GM23338 (cell line): ENCODE data around the gene ZFHX3. TPM values are rescaled to one million over a fixed set of nuclear protein-coding genes. Genes with fewer than 3 reads are reported as not detected.

ENCODE experiments used
- ATAC-seq: fragments of 200-7000 bp; cut with Tn5 transposase; 3 replicates; pipeline ENCODE4 v1.9.1; 2020
- DNase-seq: peaks from one replicate; pipeline ENCODE4 v3.0.0-alpha.2; 2015; ENCODE audit warnings: low spot score
- H2AFZ ChIP-seq: fragments of 200-600 bp; sonication (generic); 2 replicates; pipeline ENCODE4 v1.8.0; 2016; ENCODE audit warnings: antibody characterized with exemption, mild to moderate bottlenecking, moderate library complexity
- H3F3A ChIP-seq: fragments of 200-600 bp; sonication (generic); replicated peaks from 2 replicates; pipeline ENCODE4 v1.8.0; 2017; ENCODE audit warnings: antibody characterized with exemption, mixed run types, low read depth
- H3K27ac ChIP-seq: fragments of 200-600 bp; sonication (generic); 2 replicates; pipeline ENCODE4 v1.6.1; 2016; ENCODE audit warnings: low read depth
- H3K27me3 ChIP-seq: fragments of 200-600 bp; sonication (generic); 2 replicates; pipeline ENCODE4 v1.8.0; 2016; ENCODE audit warnings: mild to moderate bottlenecking, mixed run types, moderate library complexity; ENCODE audit not compliant: insufficient read depth
- H3K36me3 ChIP-seq: fragments of 200-600 bp; sonication (generic); 2 replicates; pipeline ENCODE4 v1.8.0; 2016; ENCODE audit warnings: mild to moderate bottlenecking; ENCODE audit not compliant: insufficient read depth
- H3K4me1 ChIP-seq: fragments of 200-600 bp; sonication (generic); 2 replicates; pipeline ENCODE4 v1.8.0; 2016; ENCODE audit warnings: mild to moderate bottlenecking, moderate library complexity; ENCODE audit not compliant: insufficient read depth
- H3K4me2 ChIP-seq: fragments of 200-600 bp; sonication (generic); 2 replicates; pipeline ENCODE4 v1.7.1; 2017; ENCODE audit warnings: mixed run types
- H3K4me3 ChIP-seq: fragments of 200-600 bp; sonication (generic); 2 replicates; pipeline ENCODE4 v1.6.1; 2016; ENCODE audit warnings: mixed run types
- H3K79me2 ChIP-seq: fragments of 200-600 bp; sonication (generic); replicated peaks from 2 replicates; pipeline ENCODE4 v1.8.0; 2017; ENCODE audit warnings: mild to moderate bottlenecking; ENCODE audit not compliant: insufficient read depth
- H3K9me2 ChIP-seq: fragments of 200-600 bp; sonication (generic); 2 replicates; pipeline ENCODE4 v1.8.0; 2017; ENCODE audit not compliant: insufficient read depth
- H4K20me1 ChIP-seq: fragments of 200-600 bp; sonication (generic); replicated peaks from 2 replicates; pipeline ENCODE4 v1.8.0; 2017; ENCODE audit warnings: mild to moderate bottlenecking; ENCODE audit not compliant: insufficient read depth
- H3K27ac Mint-ChIP-seq: 2 replicates; pipeline ENCODE4 v1.8.0; 2020; ENCODE audit warnings: inconsistent platforms, mild to moderate bottlenecking, moderate library complexity, mixed read lengths
- H3K27me3 Mint-ChIP-seq: 3 replicates; pipeline ENCODE4 v1.8.0; 2022; ENCODE audit warnings: low read depth, mild to moderate bottlenecking, moderate library complexity, mixed read lengths, inconsistent platforms; ENCODE audit not compliant: insufficient read depth, poor library complexity
- H3K36me3 Mint-ChIP-seq: 3 replicates; pipeline ENCODE4 v1.8.0; 2021; ENCODE audit warnings: low read depth, mild to moderate bottlenecking, inconsistent platforms, moderate library complexity, mixed read lengths
- H3K4me1 Mint-ChIP-seq: 3 replicates; pipeline ENCODE4 v1.8.0; 2020; ENCODE audit warnings: mild to moderate bottlenecking, inconsistent platforms, mixed read lengths
- H3K4me3 Mint-ChIP-seq: 3 replicates; pipeline ENCODE4 v1.8.0; 2021; ENCODE audit warnings: moderate library complexity, mild to moderate bottlenecking, inconsistent platforms, mixed read lengths
- H3K9me3 Mint-ChIP-seq: 3 replicates; pipeline ENCODE4 v1.8.0; 2020; ENCODE audit warnings: moderate library complexity, mild to moderate bottlenecking, inconsistent platforms, mixed read lengths
- CREB1 ChIP-seq: fragments of 250-450 bp; sonication (Bioruptor Pico); IDR thresholded peaks from 2 replicates; pipeline ENCODE4 v1.5.0; 2020; ENCODE audit warnings: low read depth, mild to moderate bottlenecking, moderate library complexity
- CTCF ChIP-seq, 2 experiments: fragments of 200-600 bp in 1 of 2; sonication (generic) in 1 of 2; conservative IDR thresholded peaks; 2 replicates each; pipeline versions ENCODE4 v1.5.1 to v1.6.1; 2016 to 2017; ENCODE audit warnings: antibody characterized with exemption in 2 of 2, low read depth in 2 of 2, mild to moderate bottlenecking in 2 of 2, moderate library complexity in 1 of 2
- ETS1 ChIP-seq: IDR thresholded peaks from 2 replicates; pipeline ENCODE4 v1.6.1; 2016; ENCODE audit warnings: antibody characterized with exemption
- EZH2 ChIP-seq: fragments of 200-600 bp; sonication (generic); IDR thresholded peaks from one replicate; pipeline ENCODE4 v1.8.0; 2017; ENCODE audit warnings: antibody characterized with exemption, mild to moderate bottlenecking, low read depth; ENCODE audit not compliant: unreplicated experiment
- EZH2phosphoT487 ChIP-seq: fragments of 200-600 bp; sonication (generic); IDR thresholded peaks from one replicate; pipeline ENCODE4 v1.8.1; 2018; ENCODE audit warnings: antibody characterized with exemption; ENCODE audit not compliant: unreplicated experiment
- NANOG ChIP-seq: IDR thresholded peaks from 2 replicates; pipeline ENCODE4 v1.6.1; 2016; ENCODE audit warnings: antibody characterized with exemption, borderline replicate concordance
- REST ChIP-seq: IDR thresholded peaks from one replicate; pipeline ENCODE4 v1.6.1; 2018; ENCODE audit warnings: antibody characterized with exemption; ENCODE audit not compliant: unreplicated experiment
- ZNF114 ChIP-seq: fragments of 250-450 bp; sonication (Bioruptor Pico); IDR thresholded peaks from 2 replicates; pipeline ENCODE4 v1.5.0; 2020; ENCODE audit warnings: mild to moderate bottlenecking, moderate library complexity
- ZNF331 ChIP-seq: fragments of 250-450 bp; sonication (Bioruptor Pico); IDR thresholded peaks from 2 replicates; pipeline ENCODE4 v1.5.0; 2020; ENCODE audit warnings: low read depth, mild to moderate bottlenecking, moderate library complexity
- polyA plus RNA-seq: library from polyadenylated mRNA; unstranded; fragments of >200 nt; fragmentation: Nextera tagmentation; extraction: Ambion mirVana; gene quantifications from 2 replicates; pipeline ENCODE4 v1.2.1, GENCODE V29; 2016
- total RNA-seq: library from RNA; depleted of rRNA; stranded (reverse); fragments of >200 nt; shearing (Covaris generic); gene quantifications from 2 replicates; pipeline ENCODE4 v1.2.3, GENCODE V29; 2014

ZFHX3 gene
- total and polyA plus RNA-seq, 2 experiments from 2014 or later: 1.0 to 1.5 TPM

- TF ChIP-seq CTCF (conservative IDR thresholded peaks at IDR 0.05; ENCODE audit: low read depth in 2 of 2) (no peak), EZH2phosphoT487 (no peak), EZH2 (no peak), NANOG (no peak), ZNF114 (CRISPR knock-in tag) (no peak), REST (no peak), ZNF331 (no peak), ETS1 (no peak)
Measured at GRCh38 chr16:72785171-72785570, 262.8 kb downstream of the ZFHX3 start (continued).

GRCh38 chr16:72783716-72784318 is 264.1 kb downstream of the ZFHX3 start:
- ATAC-seq (no peak), DNase-seq (no peak)
- Histone ChIP-seq H4K20me1 (no peaks in the 10 kb centered on the region), H3K4me3 (no peak overlapping the region), H3K9me2 (no peaks in the 10 kb centered on the region), H3F3A (0 out of 2 replicates have a peak, but pooled peaks cover 2% of the 10 kb centered on the region), H3K4me1 (peaks cover 29% of the 10 kb centered on the region), H3K36me3 (no peaks in the 10 kb centered on the region), H3K27me3 (peaks cover 26% of the 10 kb centered on the region), H3K4me2 (no peak overlapping the region), H2AFZ (no peak overlapping the region), H3K27ac (no peak overlapping the region), H3K79me2 (no peaks in the 10 kb centered on the region)
- H3K9me3 Mint-ChIP-seq: no peaks in the 10 kb centered on the region; the same call in 2 of the 3 replicates
- H3K4me1 Mint-ChIP-seq: peaks cover 27% of the 10 kb centered on the region
- no peak overlapping the region for H3K27ac Mint-ChIP-seq
- no peak overlapping the region for H3K4me3 Mint-ChIP-seq
- peaks cover 12% of the 10 kb centered on the region for H3K27me3 Mint-ChIP-seq
- H3K36me3 Mint-ChIP-seq: no peaks in the 10 kb centered on the region
- TF ChIP-seq ZNF114 (CRISPR knock-in tag): no peak
- no peak for TF ChIP-seq CREB1 (CRISPR knock-in tag)
- TF ChIP-seq CTCF (conservative IDR thresholded peaks at IDR 0.05; ENCODE audit: low read depth in 2 of 2): no peak
- no peak for TF ChIP-seq ETS1
